HepG2 (cell line): ENCODE measurements around the gene SART1. TPM values are rescaled to one million over a fixed set of nuclear protein-coding genes. Genes with fewer than 3 reads are reported as not detected.

Experiments
- ATAC-seq: fragments of 200-7000 bp; cut with Tn5 transposase; 3 replicates; pipeline ENCODE4 v1.9.1; 2020; ENCODE audit warnings: mild to moderate bottlenecking, moderate library complexity
- BruUV-seq: library from RNA; stranded (reverse); fragments of 400-500 nt; replicated peaks from 2 replicates; lab custom pipeline; 2021; lab: Mats Ljungman, UMichigan
- CTCF ChIA-PET: fragments of 300-600 bp; formaldehyde crosslinking; extraction: SDS; loops from one replicate; lab custom pipeline; 2021; ENCODE audit warnings: low total read pairs, inconsistent platforms, low intra/inter-chr PET ratio; lab: Yijun Ruan, JAX
- POLR2A ChIA-PET: fragments of 350-600 bp; sonication (Branson Sonifier 250); formaldehyde crosslinking; loops from one replicate; lab custom pipeline; 2020; ENCODE audit warnings: antibody characterized with exemption, inconsistent platforms; lab: Yijun Ruan, JAX
- DNase-seq: peaks from one replicate; pipeline ENCODE4 v3.0.0-alpha.2; 2015; ENCODE audit warnings: low spot score
- FAIRE-seq: peaks from 3 replicates; lab custom pipeline; 2011; peaks lifted over from hg19 to GRCh38; lab: Jason Lieb, UNC
- H2AFZ ChIP-seq: one replicate; pipeline ENCODE4 v1.6.1; 2011; ENCODE audit warnings: low read length, inconsistent platforms
- H3K27ac ChIP-seq: fragments of 300-600 bp; 3 replicates; pipeline ENCODE4 v1.8.0; 2011; ENCODE audit warnings: mixed run types, mild to moderate bottlenecking, mixed read lengths, low read length, inconsistent platforms; ENCODE audit not compliant: insufficient read depth; ENCODE audit errors: extremely low read length
- H3K27me3 ChIP-seq, 2 experiments: fragments of 200-600 bp in 1 of 2; 2 replicates in 1 of 2; 3 replicates in 1 of 2; pipeline versions ENCODE4 v1.6.0 to v1.8.0; 2011; ENCODE audit warnings: low read length in 2 of 2, mild to moderate bottlenecking in 2 of 2, moderate library complexity in 2 of 2, inconsistent platforms in 1 of 2; ENCODE audit not compliant: insufficient read depth in 2 of 2, control insufficient read depth in 1 of 2
- H3K36me3 ChIP-seq, 2 experiments: fragments of 200-600 bp in 1 of 2; replicated peaks in 1 of 2; 2 replicates in 1 of 2; 3 replicates in 1 of 2; pipeline versions ENCODE4 v1.5.1 to v1.8.0; 2011; ENCODE audit warnings: low read length in 2 of 2, inconsistent platforms in 1 of 2; ENCODE audit not compliant: insufficient read depth in 2 of 2, control insufficient read depth in 1 of 2
- H3K4me1 ChIP-seq: 2 replicates; pipeline ENCODE4 v1.5.1; 2012; ENCODE audit warnings: low read length, inconsistent platforms; ENCODE audit not compliant: insufficient read depth
- H3K4me2 ChIP-seq: 2 replicates; pipeline ENCODE4 v1.6.0; 2011; ENCODE audit warnings: low read depth, low read length, inconsistent platforms
- H3K4me3 ChIP-seq, 3 experiments: fragments of 200-600 bp in 1 of 3; sonication (generic), shearing (Covaris generic) in 1 of 3; replicated peaks in 1 of 3; 2 replicates each; pipeline ENCODE4 v1.5.1; 2011 to 2016; ENCODE audit warnings: low read length in 3 of 3, inconsistent platforms in 2 of 3, low read depth in 2 of 3, mild to moderate bottlenecking in 2 of 3, control low read depth in 1 of 3, mixed read lengths in 1 of 3; ENCODE audit not compliant: insufficient read depth in 1 of 3
- H3K79me2 ChIP-seq: one replicate; pipeline ENCODE4 v1.6.1; 2011; ENCODE audit warnings: low read length, inconsistent platforms; ENCODE audit not compliant: insufficient read depth
- H3K9ac ChIP-seq: 2 replicates; pipeline ENCODE4 v1.6.0; 2011; ENCODE audit warnings: mild to moderate bottlenecking, low read depth, low read length, inconsistent platforms; ENCODE audit not compliant: insufficient read depth
- H3K9me3 ChIP-seq: 2 replicates; pipeline ENCODE4 v1.5.1; 2012; ENCODE audit warnings: mild to moderate bottlenecking, low read length
- H4K20me1 ChIP-seq: 2 replicates; pipeline ENCODE4 v1.6.0; 2011; ENCODE audit warnings: inconsistent platforms, mild to moderate bottlenecking, low read length, moderate library complexity; ENCODE audit not compliant: insufficient read depth
- E2F5 ChIP-seq: sonication (generic); formaldehyde crosslinking; conservative IDR thresholded peaks from 2 replicates; pipeline ENCODE4 v1.4.0; 2020; ENCODE audit warnings: missing genetic modification reagents
- FOXK2 ChIP-seq: fragments of 450-650 bp; IDR thresholded peaks from 2 replicates; pipeline ENCODE4 v1.6.1; 2016
- HDAC6 ChIP-seq: fragments of 200-600 bp; sonication (generic); IDR thresholded peaks from 2 replicates; pipeline ENCODE4 v1.7.0; 2017; ENCODE audit warnings: mild to moderate bottlenecking, antibody characterized with exemption, low read length, low read depth
- IKZF4 ChIP-seq: sonication (generic); formaldehyde crosslinking; IDR thresholded peaks from 2 replicates; pipeline ENCODE4 v1.5.1; 2020; ENCODE audit warnings: borderline replicate concordance, mild to moderate bottlenecking, low read depth, missing genetic modification reagents; ENCODE audit errors: not compliant biosample characterization
- NBN ChIP-seq: fragments of 450-650 bp; conservative IDR thresholded peaks from 2 replicates; pipeline ENCODE4 v1.6.1; 2017
- PAXIP1 ChIP-seq: sonication (generic); formaldehyde crosslinking; conservative IDR thresholded peaks from 2 replicates; pipeline ENCODE4 v1.4.0; 2020; ENCODE audit warnings: mild to moderate bottlenecking, missing genetic modification reagents, moderate library complexity
- PRMT3 ChIP-seq: sonication (generic); formaldehyde crosslinking; IDR thresholded peaks from 2 replicates; pipeline ENCODE4 v1.8.1; 2022; ENCODE audit warnings: low read depth, mild to moderate bottlenecking, moderate library complexity, missing genetic modification reagents, borderline replicate concordance
- SRY ChIP-seq: sonication (generic); formaldehyde crosslinking; IDR thresholded peaks from 2 replicates; pipeline ENCODE4 v1.8.0; 2022; ENCODE audit warnings: mild to moderate bottlenecking, missing genetic modification reagents
- ZBTB46 ChIP-seq: sonication (generic); formaldehyde crosslinking; IDR thresholded peaks from 2 replicates; pipeline ENCODE4 v1.4.0; 2020; ENCODE audit warnings: mild to moderate bottlenecking, missing genetic modification reagents, borderline replicate concordance
- ZNF253 ChIP-seq: sonication (generic); formaldehyde crosslinking; IDR thresholded peaks from 2 replicates; pipeline ENCODE4 v1.8.0; 2022; ENCODE audit warnings: mild to moderate bottlenecking, missing genetic modification reagents, borderline replicate concordance
- ZNF282 ChIP-seq: fragments of 450-650 bp; IDR thresholded peaks from 2 replicates; pipeline ENCODE4 v1.6.1; 2018; ENCODE audit not compliant: partially characterized antibody
- ZNF33B ChIP-seq: sonication (generic); formaldehyde crosslinking; IDR thresholded peaks from 2 replicates; pipeline ENCODE4 v1.5.1; 2020; ENCODE audit warnings: mild to moderate bottlenecking, missing genetic modification reagents
- ZNF562 ChIP-seq: sonication (generic); formaldehyde crosslinking; IDR thresholded peaks from 2 replicates; pipeline ENCODE4 v1.8.0; 2022; ENCODE audit warnings: missing genetic modification reagents, borderline replicate concordance
- ZNF772 ChIP-seq: sonication (generic); formaldehyde crosslinking; IDR thresholded peaks from 2 replicates; pipeline ENCODE4 v1.5.0; 2020; ENCODE audit warnings: mild to moderate bottlenecking, missing genetic modification reagents
- ZNF773 ChIP-seq: sonication (generic); formaldehyde crosslinking; IDR thresholded peaks from 2 replicates; pipeline ENCODE4 v1.4.0; 2020; ENCODE audit warnings: missing genetic modification reagents, borderline replicate concordance
- WGBS: methylation state at CpG from one replicate; pipeline ENCODE4 v1.1.6; 2017; ENCODE audit warnings: low lambda C conversion rate; 5-methylcytosine and 5-hydroxymethylcytosine counted together
- in situ Hi-C: cut with HindIII; loops from 2 replicates; pipeline ENCODE4 v1.10.0; 2017; ENCODE audit warnings: low pct_unique_long_range_greater_than_20kb; ENCODE audit not compliant: extremely low pct_ligation_motif_present
- intact Hi-C: fragments of 100-400 bp; cut with micrococcal nuclease; formaldehyde crosslinking; loops from one replicate; pipeline ENCODE4 v1.10.0; 2022; ENCODE audit not compliant: unreplicated experiment
- polyA plus RNA-seq, 8 experiments: library from polyadenylated mRNA; depleted of rRNA in 3 of 8; stranded (reverse) in 7 of 8; unstranded in 1 of 8; fragments of >200 nt; fragmentation: Illumina TruSeq in 4 of 8; extraction: Trizol in 4 of 8; gene quantifications; 2 replicates each; pipeline versions ENCODE4 v1.2.1 to v1.2.3, GENCODE V29; 2011 to 2016; ENCODE audit warnings: low read depth in 4 of 8, missing spikeins in 1 of 8, mixed read lengths in 1 of 8; ENCODE audit not compliant: insufficient read depth in 1 of 8
- total RNA-seq, 5 experiments: library from RNA; depleted of rRNA; stranded (reverse); fragments of >200 nt; fragmentation: Illumina TruSeq; extraction: Trizol; gene quantifications; 2 replicates each; pipeline ENCODE4 v1.2.3, GENCODE V29; 2016; ENCODE audit warnings: low read depth in 1 of 5
- TF ChIP-seq, protein P1 (sequence below): sonication (generic); formaldehyde crosslinking; IDR thresholded peaks from 2 replicates; pipeline ENCODE4 v1.4.0; 2020; ENCODE audit warnings: mild to moderate bottlenecking, low read depth, missing genetic modification reagents

SART1 gene
- total and polyA plus RNA-seq, 2 of the 13 experiments (the other 11 are each of a cell fraction or from before 2014, with no cell fraction given): 11.3 to 22.5 TPM

DNA sequence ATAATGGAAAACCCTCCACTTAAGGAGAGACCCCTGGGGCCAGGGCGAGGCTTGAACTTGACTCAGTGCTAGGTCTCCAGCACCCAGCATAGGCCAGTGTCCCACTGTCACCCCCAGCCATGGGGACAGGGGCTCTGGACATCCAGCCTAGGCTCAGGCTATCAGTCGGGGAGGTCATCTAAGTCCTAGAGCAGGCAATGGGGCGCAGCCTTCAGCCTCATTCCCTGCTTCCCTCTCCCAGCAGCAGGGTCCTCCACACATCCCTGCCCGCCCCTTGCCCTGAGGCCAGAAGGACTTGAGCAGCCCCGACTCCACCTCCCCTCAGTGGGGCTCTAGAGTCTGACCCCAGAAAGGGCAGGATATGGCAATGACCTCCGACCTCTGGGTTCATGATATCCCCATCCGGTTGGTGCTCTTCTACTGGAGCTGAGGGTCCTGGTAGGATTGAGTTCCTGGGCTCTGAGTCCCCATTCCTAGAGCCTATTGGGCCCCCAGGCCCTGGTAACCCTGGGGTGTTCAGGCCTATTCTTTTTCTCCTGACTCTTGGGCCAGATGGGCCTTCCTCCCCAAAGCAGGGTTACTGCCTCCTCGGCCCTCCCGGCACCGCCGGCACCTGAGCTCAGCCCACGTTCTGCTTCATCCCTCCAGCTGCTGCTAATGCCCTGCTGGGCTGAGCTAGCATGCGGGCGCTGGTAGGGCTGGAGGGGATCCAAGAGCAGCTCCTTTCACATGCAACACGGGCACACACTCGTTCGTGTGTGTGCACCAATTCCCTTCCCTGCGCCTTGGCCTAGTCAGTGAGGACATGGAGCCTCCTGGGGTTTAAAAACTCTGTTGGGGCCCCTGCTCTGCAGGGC, 54.6 kb downstream of the SART1 start:
- ATAC-seq (0 out of 3 replicates have a peak, but pooled peaks have one; percentile 6), DNase-seq (no peak), FAIRE-seq (no peak)
- no peak overlapping the region for H3K9ac ChIP-seq
- peaks cover 1% of the 10 kb centered on the region; the same call in 1 of the 2 replicates for H3K4me1 ChIP-seq
- H3K27me3 ChIP-seq: peaks cover 10 to 39% of the 10 kb centered on the region in 2 experiments; a peak in 4 of 5 replicates
- no peaks in the 10 kb centered on the region for H3K36me3 ChIP-seq
- ChIA-PET CTCF (no interaction called here), POLR2A (interaction anchor here (0.6 kb wide), 1 partner anchor 15 kb away, joined by 3 read pairs; no protein-coding TSS in a partner anchor)
- H3K4me3 ChIP-seq: no peak overlapping the region
- 10% methylated on average over 8 of the region's 18 CpGs for WGBS
- TF ChIP-seq ZNF33B (CRISPR knock-in tag) (no peak), PRMT3 (CRISPR knock-in tag) (no peak), ZNF282 (no peak), ZNF772 (CRISPR knock-in tag) (no peak), ZNF773 (CRISPR knock-in tag) (no peak), HDAC6 (no peak), PAXIP1 (no peak), FOXK2 (no peak), SRY (no peak), E2F5 (CRISPR knock-in tag) (no peak), ZNF562 (CRISPR knock-in tag) (no peak), IKZF4 (CRISPR knock-in tag) (no peak), ZBTB46 (no peak), ZNF253 (no peak), NBN (no peak)
- TF ChIP-seq, protein P1, sequence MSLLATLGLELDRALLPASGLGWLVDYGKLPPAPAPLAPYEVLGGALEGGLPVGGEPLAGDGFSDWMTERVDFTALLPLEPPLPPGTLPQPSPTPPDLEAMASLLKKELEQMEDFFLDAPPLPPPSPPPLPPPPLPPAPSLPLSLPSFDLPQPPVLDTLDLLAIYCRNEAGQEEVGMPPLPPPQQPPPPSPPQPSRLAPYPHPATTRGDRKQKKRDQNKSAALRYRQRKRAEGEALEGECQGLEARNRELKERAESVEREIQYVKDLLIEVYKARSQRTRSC (CRISPR knock-in tag): no peak
- H3K4me2 ChIP-seq: no peak overlapping the region
- H3K79me2 ChIP-seq: no peaks in the 10 kb centered on the region
- no peaks in the 10 kb centered on the region for H4K20me1 ChIP-seq
- intact Hi-C loops (no loop called here), in situ Hi-C loops (no loop called here)
- H3K9me3 ChIP-seq: no peaks in the 10 kb centered on the region
- no peak overlapping the region for H3K27ac ChIP-seq
- no peak overlapping the region for H2AFZ ChIP-seq
- no TSS peak for BruUV-seq
